HepG2 (cell line): Measurements from ENCODE around the gene HELB. TPM values are rescaled to one million over a fixed set of nuclear protein-coding genes. Genes with fewer than 3 reads are reported as not detected.

ENCODE experiments used
- AFF4 ChIP-seq: sonication (generic); formaldehyde crosslinking; IDR thresholded peaks from 2 replicates; pipeline ENCODE4 v1.4.0; 2020; ENCODE audit warnings: missing genetic modification reagents
- DBP ChIP-seq: sonication (generic); formaldehyde crosslinking; IDR thresholded peaks from 2 replicates; pipeline ENCODE4 v1.4.0; 2020; ENCODE audit warnings: missing genetic modification reagents; ENCODE audit errors: not compliant biosample characterization
- ESRRA ChIP-seq: sonication (generic); formaldehyde crosslinking; IDR thresholded peaks from 2 replicates; pipeline ENCODE4 v1.5.1; 2020; ENCODE audit warnings: mild to moderate bottlenecking, low read depth, missing genetic modification reagents
- GPBP1L1 ChIP-seq: sonication (generic); formaldehyde crosslinking; IDR thresholded peaks from 2 replicates; pipeline ENCODE4 v1.5.0; 2020; ENCODE audit warnings: mild to moderate bottlenecking, missing genetic modification reagents
- KAT8 ChIP-seq: IDR thresholded peaks from 2 replicates; pipeline ENCODE4 v1.6.1; 2016; ENCODE audit warnings: missing genetic modification reagents, missing compliant biosample characterization
- MIXL1 ChIP-seq: IDR thresholded peaks from 2 replicates; pipeline ENCODE4 v1.6.1; 2016
- PHF5A ChIP-seq: IDR thresholded peaks from one replicate; pipeline ENCODE4 v1.6.1; 2018; ENCODE audit warnings: low read depth, missing genetic modification reagents; ENCODE audit not compliant: unreplicated experiment
- RARG ChIP-seq: sonication (generic); formaldehyde crosslinking; IDR thresholded peaks from 2 replicates; pipeline ENCODE4 v1.4.0; 2020; ENCODE audit warnings: low read depth, mild to moderate bottlenecking, missing genetic modification reagents
- TAF15 ChIP-seq: fragments of 200-400 bp; formaldehyde crosslinking; IDR thresholded peaks from one replicate; pipeline ENCODE4 v1.6.1; 2018; ENCODE audit warnings: mild to moderate bottlenecking, low read depth, low read length; ENCODE audit not compliant: poor library complexity, severe bottlenecking
- TBL1XR1 ChIP-seq: fragments of 150-350 bp; IDR thresholded peaks from 2 replicates; pipeline ENCODE4 v1.6.1; 2014; ENCODE audit warnings: borderline replicate concordance, low read length; ENCODE audit not compliant: partially characterized antibody
- ZNF18 ChIP-seq: sonication (generic); formaldehyde crosslinking; IDR thresholded peaks from 2 replicates; pipeline ENCODE4 v1.8.0; 2022; ENCODE audit warnings: mild to moderate bottlenecking, missing genetic modification reagents; ENCODE audit not compliant: insufficient replicate concordance
- ZNF235 ChIP-seq: sonication (generic); formaldehyde crosslinking; IDR thresholded peaks from 2 replicates; pipeline ENCODE4 v1.8.1; 2023; ENCODE audit warnings: mild to moderate bottlenecking, missing genetic modification reagents, borderline replicate concordance
- ZNF253 ChIP-seq: sonication (generic); formaldehyde crosslinking; IDR thresholded peaks from 2 replicates; pipeline ENCODE4 v1.8.0; 2022; ENCODE audit warnings: mild to moderate bottlenecking, missing genetic modification reagents, borderline replicate concordance
- ZNF609 ChIP-seq: sonication (generic); formaldehyde crosslinking; IDR thresholded peaks from 2 replicates; pipeline ENCODE4 v1.4.0; 2020; ENCODE audit warnings: mild to moderate bottlenecking, missing genetic modification reagents, borderline replicate concordance
- polyA plus RNA-seq, 8 experiments: library from polyadenylated mRNA; depleted of rRNA in 3 of 8; stranded (reverse) in 7 of 8; unstranded in 1 of 8; fragments of >200 nt; fragmentation: Illumina TruSeq in 4 of 8; extraction: Trizol in 4 of 8; gene quantifications; 2 replicates each; pipeline versions ENCODE4 v1.2.1 to v1.2.3, GENCODE V29; 2011 to 2016; ENCODE audit warnings: low read depth in 4 of 8, missing spikeins in 1 of 8, mixed read lengths in 1 of 8; ENCODE audit not compliant: insufficient read depth in 1 of 8
- total RNA-seq, 5 experiments: library from RNA; depleted of rRNA; stranded (reverse); fragments of >200 nt; fragmentation: Illumina TruSeq; extraction: Trizol; gene quantifications; 2 replicates each; pipeline ENCODE4 v1.2.3, GENCODE V29; 2016; ENCODE audit warnings: low read depth in 1 of 5

HELB gene
- total and polyA plus RNA-seq, 2 of the 13 experiments (the other 11 are each of a cell fraction or from before 2014, with no cell fraction given): 1.7 to 3.7 TPM

- TF ChIP-seq ZNF18 (CRISPR knock-in tag): no peak
- TF ChIP-seq AFF4 (CRISPR knock-in tag): no peak
- no peak for TF ChIP-seq RARG (CRISPR knock-in tag)
- TF ChIP-seq PHF5A: no peak
- peak; percentile 27 for TF ChIP-seq DBP
- TF ChIP-seq ZNF253: no peak
- TF ChIP-seq GPBP1L1 (CRISPR knock-in tag): no peak
- TF ChIP-seq MIXL1 (CRISPR knock-in tag): no peak
- peak; percentile 83 for TF ChIP-seq KAT8
- 0 out of 2 replicates have a peak, but pooled peaks have one; percentile 38 for TF ChIP-seq ZNF609
- no peak for TF ChIP-seq TAF15
- TF ChIP-seq ESRRA (CRISPR knock-in tag): no peak
- TF ChIP-seq TBL1XR1: no peak
- TF ChIP-seq ZNF235 (CRISPR knock-in tag): no peak
Observed at GRCh38 chr12:66301944-66302826, at the start of gene HELB (continued).
